ENCODE measurements around the gene KHDRBS2. TPM values are rescaled to one million over a fixed set of nuclear protein-coding genes. Genes with fewer than 3 reads are reported as not detected.

Gene KHDRBS2
- total RNA-seq, 2 experiments from 2014 or later, result not detected

DNA sequence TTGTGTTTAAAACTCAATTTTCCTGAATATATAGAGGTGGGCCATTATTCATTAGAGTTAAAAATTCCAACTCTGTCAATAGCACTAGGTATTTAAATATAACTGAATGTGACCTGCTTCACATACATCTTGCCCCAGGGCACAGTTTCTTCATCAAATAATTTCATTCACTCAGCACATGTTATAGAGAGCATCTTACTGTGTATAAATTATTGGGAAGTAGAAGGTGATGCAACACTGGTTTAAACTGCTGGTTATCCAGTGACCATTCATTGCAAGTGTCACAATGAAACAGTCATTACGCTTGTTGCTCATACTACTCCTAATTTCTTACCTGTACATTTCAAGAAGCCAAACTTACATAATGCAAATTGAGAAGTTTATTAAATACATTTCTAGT lies 93.4 kb downstream of the KHDRBS2 start:
- peaks cover 9% of the 10 kb centered on the region for H3K9me3 Mint-ChIP-seq

DNA sequence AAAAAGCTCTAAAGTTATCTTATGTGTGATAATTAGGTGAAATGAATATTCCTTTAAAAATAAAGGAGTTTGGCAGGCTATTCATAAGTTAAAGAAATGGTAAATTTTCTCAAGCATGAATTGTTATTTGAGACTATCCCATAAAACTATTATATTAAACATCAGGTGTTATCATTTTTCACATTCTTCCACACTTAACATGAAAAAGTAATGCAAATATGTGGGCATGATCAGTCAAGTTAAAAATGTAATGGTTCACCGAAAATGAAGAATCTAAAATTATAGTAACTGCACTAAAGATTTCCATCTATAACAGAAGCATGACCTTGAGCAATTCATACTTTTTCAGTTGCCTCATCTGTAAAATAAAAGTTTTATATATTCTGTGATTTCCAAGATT lies 110.8 kb downstream of the KHDRBS2 start:
- H3K27me3 Mint-ChIP-seq, result no peaks in the 10 kb centered on the region

More for the DNA sequence above, 93.4 kb downstream of the KHDRBS2 start:
- Mint-ChIP-seq H3K27me3 (no peaks in the 10 kb centered on the region), H3K36me3 (ENCODE audit: low read depth) (no peaks in the 10 kb centered on the region), H3K4me3 (no peak overlapping the region), H3K4me1 (ENCODE audit: low read depth) (no peaks in the 10 kb centered on the region), H3K27ac (no peak overlapping the region)
- CTCF ChIA-PET, result no interaction called here
- H3K4me1 ChIP-seq (ENCODE audit: insufficient read depth, low read length), result no peaks in the 10 kb centered on the region
- TF ChIP-seq, protein P1, sequence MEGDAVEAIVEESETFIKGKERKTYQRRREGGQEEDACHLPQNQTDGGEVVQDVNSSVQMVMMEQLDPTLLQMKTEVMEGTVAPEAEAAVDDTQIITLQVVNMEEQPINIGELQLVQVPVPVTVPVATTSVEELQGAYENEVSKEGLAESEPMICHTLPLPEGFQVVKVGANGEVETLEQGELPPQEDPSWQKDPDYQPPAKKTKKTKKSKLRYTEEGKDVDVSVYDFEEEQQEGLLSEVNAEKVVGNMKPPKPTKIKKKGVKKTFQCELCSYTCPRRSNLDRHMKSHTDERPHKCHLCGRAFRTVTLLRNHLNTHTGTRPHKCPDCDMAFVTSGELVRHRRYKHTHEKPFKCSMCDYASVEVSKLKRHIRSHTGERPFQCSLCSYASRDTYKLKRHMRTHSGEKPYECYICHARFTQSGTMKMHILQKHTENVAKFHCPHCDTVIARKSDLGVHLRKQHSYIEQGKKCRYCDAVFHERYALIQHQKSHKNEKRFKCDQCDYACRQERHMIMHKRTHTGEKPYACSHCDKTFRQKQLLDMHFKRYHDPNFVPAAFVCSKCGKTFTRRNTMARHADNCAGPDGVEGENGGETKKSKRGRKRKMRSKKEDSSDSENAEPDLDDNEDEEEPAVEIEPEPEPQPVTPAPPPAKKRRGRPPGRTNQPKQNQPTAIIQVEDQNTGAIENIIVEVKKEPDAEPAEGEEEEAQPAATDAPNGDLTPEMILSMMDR (IDR thresholded peaks at IDR 0.05), result no peak
- DNase-seq, result no peak
- no peaks in the 10 kb centered on the region for H3K27me3 ChIP-seq (ENCODE audit: control insufficient read depth in 1 of 2, insufficient read depth in 2 of 2, low read length in 2 of 2)
- H3K27ac ChIP-seq (ENCODE audit: low read depth in 1 of 2, low read length in 2 of 2), result no peak overlapping the region
- peaks cover 0 to 4% of the 10 kb centered on the region in 2 experiments for H3K9me3 ChIP-seq (ENCODE audit: control insufficient read depth in 1 of 2, insufficient read depth in 1 of 2, low read length in 2 of 2)
- intact Hi-C loops (cut with DNase I, micrococcal nuclease), result no loop called here
- no peak for ATAC-seq (ENCODE audit: poor library complexity)
- H3K36me3 ChIP-seq (ENCODE audit: insufficient read depth, low read length), result no peaks in the 10 kb centered on the region
- no peak overlapping the region for H3K4me3 ChIP-seq (ENCODE audit: low read length)
- POLR2A ChIA-PET, result no interaction called here

GRCh38 chr6:62174548-62174947 lies 111.5 kb downstream of the KHDRBS2 start:
- no peak overlapping the region for H3K27ac Mint-ChIP-seq
- ChIA-PET POLR2A (no interaction called here), CTCF (no interaction called here)
- no peaks in the 10 kb centered on the region for H3K36me3 Mint-ChIP-seq (ENCODE audit: low read depth)
- H3K4me1 ChIP-seq (ENCODE audit: insufficient read depth, low read length), result no peaks in the 10 kb centered on the region
- peaks cover 9% of the 10 kb centered on the region for H3K9me3 Mint-ChIP-seq
- H3K27ac ChIP-seq (ENCODE audit: low read depth in 1 of 2, low read length in 2 of 2), result no peak overlapping the region
- H3K9me3 ChIP-seq (ENCODE audit: control insufficient read depth in 1 of 2, insufficient read depth in 1 of 2, low read length in 2 of 2), result no peaks in the 10 kb centered on the region
- H3K36me3 ChIP-seq (ENCODE audit: insufficient read depth, low read length), result no peaks in the 10 kb centered on the region
- no peaks in the 10 kb centered on the region for H3K4me1 Mint-ChIP-seq (ENCODE audit: low read depth)
- DNase-seq (no peak), ATAC-seq (ENCODE audit: poor library complexity) (no peak)
- no peaks in the 10 kb centered on the region for H3K27me3 ChIP-seq (ENCODE audit: control insufficient read depth in 1 of 2, insufficient read depth in 2 of 2, low read length in 2 of 2)
- intact Hi-C loops (cut with DNase I, micrococcal nuclease), result no loop called here
- TF ChIP-seq, protein P1 (IDR thresholded peaks at IDR 0.05), result no peak
- no peak overlapping the region for H3K4me3 ChIP-seq (ENCODE audit: low read length)
- no peaks in the 10 kb centered on the region for H3K27me3 Mint-ChIP-seq
- no peak overlapping the region for H3K4me3 Mint-ChIP-seq

More for the DNA sequence above, 110.8 kb downstream of the KHDRBS2 start:
- Mint-ChIP-seq H3K4me3 (no peak overlapping the region), H3K27ac (no peak overlapping the region), H3K4me1 (ENCODE audit: low read depth) (no peaks in the 10 kb centered on the region), H3K9me3 (peaks cover 12% of the 10 kb centered on the region), H3K36me3 (ENCODE audit: low read depth) (no peaks in the 10 kb centered on the region)
- H3K4me3 ChIP-seq (ENCODE audit: low read length), result no peak overlapping the region
- DNase-seq, result no peak
- H3K36me3 ChIP-seq (ENCODE audit: insufficient read depth, low read length), result no peaks in the 10 kb centered on the region
- ATAC-seq (ENCODE audit: poor library complexity), result no peak
- TF ChIP-seq, protein P1 (IDR thresholded peaks at IDR 0.05), result no peak
- no peaks in the 10 kb centered on the region for H3K27me3 ChIP-seq (ENCODE audit: control insufficient read depth in 1 of 2, insufficient read depth in 2 of 2, low read length in 2 of 2)
- intact Hi-C loops (cut with DNase I, micrococcal nuclease), result no loop called here
- no peak overlapping the region for H3K27ac ChIP-seq (ENCODE audit: low read depth in 1 of 2, low read length in 2 of 2)
- CTCF ChIA-PET, result no interaction called here
- POLR2A ChIA-PET, result no interaction called here
- H3K9me3 ChIP-seq (ENCODE audit: control insufficient read depth in 1 of 2, insufficient read depth in 1 of 2, low read length in 2 of 2), result no peaks in the 10 kb centered on the region
- H3K4me1 ChIP-seq (ENCODE audit: insufficient read depth, low read length), result no peaks in the 10 kb centered on the region
